Activated T-cell treated with anti-CD3 and anti-CD28 coated beads, Interleukin-2, amount 50 U/mL, for 48 hours (primary cell): ENCODE measurements around the gene HDAC4.

ENCODE experiments used
- DNase-seq, 2 experiments: peaks; one replicate each; pipeline ENCODE4 v3.0.0-alpha.2; 2020

HDAC4 gene

DNA sequence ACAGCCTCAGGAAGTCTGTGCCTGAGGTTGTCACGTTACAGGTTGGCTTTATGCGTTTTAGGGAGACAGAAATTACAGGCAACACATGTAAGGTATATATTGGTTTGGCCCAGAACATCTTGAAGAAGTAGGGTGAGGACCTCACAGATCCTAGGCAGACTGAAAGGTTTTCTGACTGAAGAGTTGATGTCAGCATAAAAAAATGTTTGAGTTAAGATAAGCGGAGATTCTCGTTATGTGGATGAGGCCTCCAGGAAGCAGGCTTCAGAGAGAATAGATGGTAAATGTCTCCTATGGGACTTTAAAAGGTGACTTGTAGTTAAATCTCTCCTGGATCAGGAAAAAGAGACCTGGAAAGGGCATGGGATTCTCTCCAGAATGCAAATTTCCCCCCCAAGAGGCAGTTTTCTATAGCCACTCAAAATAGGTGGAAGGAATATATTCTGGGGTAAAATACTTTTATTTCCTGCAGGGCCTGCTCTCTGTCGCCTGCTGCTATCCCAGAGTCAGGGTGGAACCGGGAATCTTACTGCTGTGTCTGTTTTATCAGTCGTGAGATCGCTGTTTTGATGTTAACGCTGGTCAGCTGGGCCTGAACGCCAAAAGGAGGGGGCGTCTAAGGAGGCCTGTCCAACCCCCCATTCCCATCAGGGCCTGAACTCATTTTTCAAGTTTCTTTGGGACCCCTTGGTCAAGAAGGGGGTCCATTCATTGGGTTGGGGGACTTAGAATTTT lies 171.1 kb downstream of the HDAC4 start:
- DNase-seq, result peak; percentile 7 to 10

- DNase-seq, result peak in 1 of 2 experiments; percentile 16
These were observed 173.0 kb downstream of the HDAC4 start for GRCh38 chr2:239227661-239228371.

GRCh38 chr2:239226677-239227581 lies 173.9 kb downstream of the HDAC4 start:
- no peak for DNase-seq

DNA sequence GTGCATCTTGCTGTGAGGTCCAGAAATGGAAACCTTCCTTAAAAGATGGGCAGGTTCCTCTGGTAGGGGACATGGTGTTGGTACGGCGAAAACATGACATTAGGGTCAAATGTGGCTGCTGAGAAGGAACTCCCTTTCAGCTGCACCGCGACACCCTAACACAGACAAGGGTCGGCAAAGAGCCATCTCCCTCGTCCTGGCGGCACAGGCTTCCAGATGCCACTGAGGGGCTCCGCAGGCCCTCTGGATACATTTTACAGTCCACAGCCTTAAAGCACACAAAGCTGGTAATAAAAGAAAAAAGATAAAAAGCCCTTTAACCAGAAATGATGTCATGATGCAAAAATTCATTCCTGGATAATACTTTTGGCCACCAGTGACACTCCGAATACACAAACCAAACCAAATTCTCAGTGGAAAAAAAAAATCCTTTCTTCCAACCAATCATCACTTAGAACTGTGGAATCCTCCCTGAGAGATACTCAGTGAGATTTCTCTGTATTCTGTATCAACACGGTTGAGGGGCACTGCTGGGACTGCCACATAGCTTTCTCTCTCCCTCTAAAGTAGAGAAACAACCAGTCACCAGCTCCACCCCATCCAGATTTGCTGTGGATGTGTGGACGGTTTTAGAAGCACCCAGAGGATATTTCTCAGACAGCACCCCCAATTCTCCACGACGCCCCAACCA lies 174.8 kb downstream of the HDAC4 start:
- no peak for DNase-seq

DNA sequence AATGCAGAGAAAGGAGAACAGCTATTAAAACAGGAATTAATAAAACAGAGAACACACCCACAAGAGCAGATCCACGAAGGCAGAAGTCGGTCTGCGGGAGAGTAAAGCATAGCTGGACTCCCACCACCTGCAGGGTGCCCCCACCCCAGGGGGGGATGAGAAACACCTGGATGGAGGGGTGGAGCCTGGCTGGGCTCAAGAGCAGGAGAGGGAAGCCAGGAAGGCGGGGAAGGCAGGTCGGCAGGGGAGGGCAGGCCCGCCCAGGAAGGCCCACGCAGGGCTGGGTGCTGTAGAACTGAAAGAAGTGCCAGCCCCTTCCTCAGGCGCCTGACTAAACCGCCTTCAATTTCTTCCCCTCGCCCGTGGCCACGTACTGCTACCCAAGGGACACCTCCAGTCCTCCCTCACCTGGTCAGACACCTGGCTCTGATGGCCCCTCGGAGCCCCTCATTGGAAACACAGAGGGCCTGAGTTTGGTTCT lies 175.4 kb downstream of the HDAC4 start:
- no peak for DNase-seq

GRCh38 chr2:239224955-239225354 lies 175.9 kb downstream of the HDAC4 start:
- DNase-seq, result no peak

DNA sequence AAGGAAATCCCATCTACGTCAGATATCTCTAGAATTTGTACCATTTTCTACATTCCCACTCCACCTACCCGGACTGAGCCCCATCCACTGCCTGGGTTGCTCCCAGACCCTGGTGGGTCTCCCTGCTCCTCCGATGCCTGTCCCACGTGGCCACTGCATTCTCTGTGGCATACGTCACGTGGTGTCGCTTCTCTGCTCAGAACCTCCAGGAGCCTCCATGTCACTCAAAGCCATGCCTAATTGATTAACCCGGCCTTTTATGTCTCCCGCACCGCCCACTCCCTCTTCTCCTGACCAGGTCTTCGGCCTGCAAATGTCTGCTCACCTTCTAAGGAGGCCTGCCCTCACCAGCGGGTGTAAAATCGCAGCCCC lies 176.6 kb downstream of the HDAC4 start:
- no peak for DNase-seq

DNA sequence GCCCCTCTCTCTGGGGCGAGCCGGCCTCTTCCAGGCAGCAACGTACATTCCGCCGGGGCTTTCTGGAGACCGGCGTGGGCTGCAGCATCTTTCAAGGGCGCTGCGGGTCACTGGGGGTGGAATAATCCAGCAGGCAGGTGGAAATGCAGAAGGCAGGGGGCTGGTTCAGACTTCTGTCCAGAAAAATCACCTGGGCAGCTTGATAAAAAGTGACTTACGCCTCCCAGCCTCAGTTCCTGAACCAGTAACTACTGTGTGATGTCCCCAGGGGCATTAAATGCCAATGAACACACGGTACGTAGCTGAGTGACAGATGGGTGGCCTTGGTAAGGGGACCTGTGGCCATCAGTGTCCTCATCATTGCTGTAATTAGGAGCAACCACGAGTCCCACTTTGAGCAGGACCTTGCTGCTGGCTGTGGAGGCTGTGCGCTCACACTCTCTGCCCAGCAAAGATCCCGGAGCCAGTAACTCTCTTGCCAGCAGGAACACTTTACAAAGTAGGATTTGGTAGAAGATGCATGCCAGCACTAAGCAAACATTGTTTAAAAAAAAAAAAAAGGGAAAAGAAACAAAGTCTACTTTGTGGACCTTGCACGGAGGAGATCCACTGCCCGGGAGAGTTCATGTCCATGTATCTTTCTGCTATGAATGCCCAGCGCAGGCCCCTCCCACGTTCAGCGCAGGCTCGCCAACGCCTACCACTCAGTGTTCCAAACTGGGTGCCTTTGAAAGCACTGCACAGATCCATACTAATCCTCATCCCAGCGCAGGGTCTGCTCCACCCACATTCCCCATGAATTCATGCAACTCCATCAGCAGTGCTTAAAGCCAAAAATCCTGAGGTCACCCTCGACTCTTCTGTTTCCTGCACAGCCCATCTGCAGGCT lies 177.3 kb downstream of the HDAC4 start:
- DNase-seq, result no peak

- DNase-seq, result no peak
These were observed 178.0 kb downstream of the HDAC4 start for GRCh38 chr2:239222706-239223309.

GRCh38 chr2:239222312-239222660 lies 178.5 kb downstream of the HDAC4 start:
- DNase-seq, result no peak

DNA sequence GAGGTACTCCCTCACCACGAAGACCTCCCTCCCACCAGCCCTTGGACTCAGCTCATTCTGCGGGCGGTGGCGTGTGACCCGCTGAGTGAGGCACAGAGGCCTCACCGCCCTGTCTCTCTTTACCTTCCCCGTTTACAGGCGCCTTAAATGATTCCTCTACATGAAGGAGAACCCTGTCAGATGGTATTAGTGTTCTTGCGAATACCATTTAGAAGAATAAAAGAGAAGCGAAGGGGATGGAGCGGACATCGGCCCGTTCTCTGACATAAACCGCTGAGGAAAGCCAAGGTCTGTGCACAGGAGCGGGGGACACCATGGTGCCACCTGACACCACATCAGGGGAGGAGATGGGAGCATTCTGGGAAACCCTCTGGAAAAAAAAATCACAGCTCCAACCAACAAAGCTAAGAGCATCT lies 179.8 kb downstream of the HDAC4 start:
- DNase-seq, result no peak

DNA sequence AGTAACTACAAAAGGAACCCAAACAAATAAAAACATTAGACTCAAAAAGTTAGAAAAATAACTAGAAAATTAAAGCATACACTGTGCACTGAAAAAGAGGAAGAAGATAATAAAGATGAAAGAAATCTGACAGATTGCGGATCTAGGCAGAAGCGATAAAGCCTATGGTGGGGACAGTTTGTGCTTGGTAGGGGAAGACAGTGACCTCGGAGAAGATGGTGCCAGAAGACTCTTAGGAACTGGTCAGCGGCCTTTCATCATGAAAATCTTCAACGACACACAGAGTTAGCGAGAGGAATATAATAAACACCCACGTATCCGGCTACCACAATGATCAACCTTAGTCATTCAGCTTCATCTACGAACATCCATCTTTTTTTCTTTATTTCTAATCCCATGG lies 180.5 kb downstream of the HDAC4 start:
- no peak for DNase-seq

GRCh38 chr2:239216614-239217273 lies 184.1 kb downstream of the HDAC4 start:
- peak; percentile 77 to 79 for DNase-seq

- no peak for DNase-seq
These were observed 184.7 kb downstream of the HDAC4 start for GRCh38 chr2:239215988-239216613.

DNA sequence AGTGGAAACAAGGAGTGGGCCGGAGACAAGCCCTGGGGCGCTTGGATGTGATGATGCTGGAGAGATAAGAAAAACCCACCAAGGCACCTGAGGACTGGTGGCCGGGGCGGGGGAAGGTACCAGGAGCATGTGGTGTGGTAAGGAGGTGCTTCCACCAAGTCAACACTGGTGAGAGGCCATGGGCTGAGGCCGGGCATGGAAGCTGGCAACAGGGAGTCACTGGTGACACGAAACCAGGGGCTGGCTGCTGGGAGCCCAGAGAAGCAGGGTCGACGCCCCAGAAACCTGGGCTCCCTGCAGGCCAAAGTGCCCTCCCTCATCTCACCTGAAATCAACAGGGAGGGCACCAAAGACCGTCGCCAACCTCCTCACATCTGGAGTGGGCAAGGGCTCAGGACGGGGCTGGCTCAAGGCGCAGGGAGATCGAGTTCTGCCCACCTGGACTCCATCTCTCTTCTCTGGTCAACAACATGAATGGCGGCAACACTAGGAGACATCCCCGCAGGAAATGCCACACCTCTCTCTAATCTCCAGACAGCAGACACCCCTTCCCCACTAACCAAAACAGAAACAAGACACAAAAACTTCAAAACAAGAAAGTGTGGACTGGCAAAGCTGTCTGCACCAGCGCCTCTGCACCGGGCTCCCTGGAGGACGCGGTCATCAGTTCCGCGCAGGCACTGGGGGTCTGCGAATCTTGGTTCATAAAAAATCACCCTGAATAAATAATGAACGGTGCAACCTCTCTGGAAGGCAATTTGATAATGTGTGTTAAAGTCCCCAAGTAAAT lies 185.5 kb downstream of the HDAC4 start:
- DNase-seq, result no peak

GRCh38 chr2:239214725-239215124 lies 186.1 kb downstream of the HDAC4 start:
- no peak for DNase-seq

- DNase-seq, result no peak
These were observed 187.1 kb downstream of the HDAC4 start for GRCh38 chr2:239213643-239214101.

GRCh38 chr2:239212929-239213642 lies 187.7 kb downstream of the HDAC4 start:
- DNase-seq, result no peak
